NCI-H2107 (cell line): ENCODE measurements around the gene CAMK2G.

Experiments used
- DNase-seq: peaks from one replicate; lab custom pipeline; 2025; lab: John Stamatoyannopoulos, UW

CAMK2G gene

GRCh38 chr10:73879296-73880173 is 5.2 kb upstream of the CAMK2G start:
- peak; percentile 58 for DNase-seq

- no peak for DNase-seq
These were observed 4.0 kb upstream of the CAMK2G start for GRCh38 chr10:73878365-73878764.

GRCh38 chr10:73877533-73878160 is 3.3 kb upstream of the CAMK2G start:
- DNase-seq, result no peak

- DNase-seq, result no peak
These were observed 2.6 kb upstream of the CAMK2G start for GRCh38 chr10:73876971-73877370.

- DNase-seq, result no peak
These were observed 2.2 kb upstream of the CAMK2G start for GRCh38 chr10:73876566-73876965.

- no peak for DNase-seq
These were observed 1.8 kb upstream of the CAMK2G start for GRCh38 chr10:73876157-73876556.

GRCh38 chr10:73875139-73875475 is 752 bp upstream of the CAMK2G start:
- no peak for DNase-seq

GRCh38 chr10:73873838-73874215 is 528 bp downstream of the CAMK2G start:
- no peak for DNase-seq

GRCh38 chr10:73873142-73873837 is 1.1 kb downstream of the CAMK2G start:
- DNase-seq, result no peak

- DNase-seq, result no peak
These were observed 2.1 kb downstream of the CAMK2G start for GRCh38 chr10:73872190-73872710.

- no peak for DNase-seq
These were observed 2.8 kb downstream of the CAMK2G start for GRCh38 chr10:73871295-73872189.

GRCh38 chr10:73868655-73869195 is 5.6 kb downstream of the CAMK2G start:
- no peak for DNase-seq

- DNase-seq, result no peak
These were observed 6.3 kb downstream of the CAMK2G start for GRCh38 chr10:73867871-73868631.

- DNase-seq, result no peak
These were observed 7.1 kb downstream of the CAMK2G start for GRCh38 chr10:73867126-73867807.

- no peak for DNase-seq
These were observed 7.7 kb downstream of the CAMK2G start for GRCh38 chr10:73866621-73867020.

GRCh38 chr10:73865459-73866442 is 8.6 kb downstream of the CAMK2G start:
- DNase-seq, result no peak

- DNase-seq, result no peak
These were observed 9.3 kb downstream of the CAMK2G start for GRCh38 chr10:73865107-73865458.

GRCh38 chr10:73864229-73864628 is 10.1 kb downstream of the CAMK2G start:
- no peak for DNase-seq
